Neural crest cell (in vitro differentiated cells): ENCODE measurements around the gene FOXB1. TPM values are rescaled to one million over a fixed set of nuclear protein-coding genes. Genes with fewer than 3 reads are reported as not detected.

ENCODE experiments used
- DNase-seq: peaks from one replicate; pipeline ENCODE4 v3.0.0; 2021; ENCODE audit warnings: low read depth, mixed read lengths, low spot score
- H3K27ac Mint-ChIP-seq: one replicate; pipeline ENCODE4 v1.8.0; 2021; ENCODE audit warnings: mild to moderate bottlenecking, mixed read lengths; ENCODE audit not compliant: unreplicated experiment
- H3K27me3 Mint-ChIP-seq: 2 replicates; pipeline ENCODE4 v1.8.0; 2021; ENCODE audit warnings: low read depth, mild to moderate bottlenecking, mixed read lengths
- H3K36me3 Mint-ChIP-seq: 2 replicates; pipeline ENCODE4 v1.8.0; 2021; ENCODE audit warnings: low read depth, mild to moderate bottlenecking, mixed read lengths
- H3K4me1 Mint-ChIP-seq: 2 replicates; pipeline ENCODE4 v1.8.0; 2021; ENCODE audit warnings: mixed read lengths
- H3K4me3 Mint-ChIP-seq: one replicate; pipeline ENCODE4 v1.8.0; 2021; ENCODE audit warnings: mild to moderate bottlenecking, mixed read lengths
- H3K9me3 Mint-ChIP-seq: 2 replicates; pipeline ENCODE4 v1.8.0; 2021; ENCODE audit warnings: mixed read lengths
- total RNA-seq: library from RNA; stranded (reverse); gene quantifications from 2 replicates; pipeline ENCODE4 v1.2.1, GENCODE V29; 2021
- TF ChIP-seq, protein P1 (sequence below): fragments of 200-600 bp; sonication (generic); conservative IDR thresholded peaks from 2 replicates; pipeline ENCODE4 v1.5.0; 2021; ENCODE audit warnings: antibody characterized with exemption, mild to moderate bottlenecking

FOXB1 gene
- total RNA-seq, 1 donor from 2014 or later, result 6.1 TPM

DNA sequence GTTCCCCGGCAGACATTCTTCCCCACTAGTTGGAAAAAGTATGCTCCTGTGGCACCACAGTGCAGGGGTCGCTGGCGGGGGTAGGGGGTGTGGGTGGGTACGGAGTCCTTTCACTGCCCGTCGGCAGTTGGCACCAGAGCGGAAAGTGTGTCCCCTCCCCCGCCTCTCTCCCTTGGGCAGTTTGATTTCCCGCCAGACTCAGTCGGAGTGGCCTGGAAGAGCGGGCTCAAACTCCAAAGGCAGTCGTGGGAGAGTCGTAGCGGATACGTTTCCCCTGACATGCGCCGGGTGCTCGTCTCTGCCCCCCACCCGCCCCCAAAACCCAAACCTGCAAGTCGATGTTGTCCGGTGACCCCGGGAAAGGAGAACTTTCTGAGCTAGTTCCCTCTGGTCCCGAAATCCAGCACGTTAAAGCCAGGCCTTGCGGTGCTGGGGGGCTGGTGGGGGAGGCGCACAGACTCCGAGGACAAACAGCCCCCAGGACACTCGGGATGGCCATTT is 4.4 kb upstream of the FOXB1 start:
- no peaks in the 10 kb centered on the region for H3K36me3 Mint-ChIP-seq
- no peaks in the 10 kb centered on the region for H3K9me3 Mint-ChIP-seq
- peak overlapping the region; percentile 97 for H3K4me3 Mint-ChIP-seq
- H3K4me1 Mint-ChIP-seq, result peaks cover 80% of the 10 kb centered on the region
- TF ChIP-seq, protein P1, sequence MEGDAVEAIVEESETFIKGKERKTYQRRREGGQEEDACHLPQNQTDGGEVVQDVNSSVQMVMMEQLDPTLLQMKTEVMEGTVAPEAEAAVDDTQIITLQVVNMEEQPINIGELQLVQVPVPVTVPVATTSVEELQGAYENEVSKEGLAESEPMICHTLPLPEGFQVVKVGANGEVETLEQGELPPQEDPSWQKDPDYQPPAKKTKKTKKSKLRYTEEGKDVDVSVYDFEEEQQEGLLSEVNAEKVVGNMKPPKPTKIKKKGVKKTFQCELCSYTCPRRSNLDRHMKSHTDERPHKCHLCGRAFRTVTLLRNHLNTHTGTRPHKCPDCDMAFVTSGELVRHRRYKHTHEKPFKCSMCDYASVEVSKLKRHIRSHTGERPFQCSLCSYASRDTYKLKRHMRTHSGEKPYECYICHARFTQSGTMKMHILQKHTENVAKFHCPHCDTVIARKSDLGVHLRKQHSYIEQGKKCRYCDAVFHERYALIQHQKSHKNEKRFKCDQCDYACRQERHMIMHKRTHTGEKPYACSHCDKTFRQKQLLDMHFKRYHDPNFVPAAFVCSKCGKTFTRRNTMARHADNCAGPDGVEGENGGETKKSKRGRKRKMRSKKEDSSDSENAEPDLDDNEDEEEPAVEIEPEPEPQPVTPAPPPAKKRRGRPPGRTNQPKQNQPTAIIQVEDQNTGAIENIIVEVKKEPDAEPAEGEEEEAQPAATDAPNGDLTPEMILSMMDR, result no peak
- peaks cover 99% of the 10 kb centered on the region for H3K27me3 Mint-ChIP-seq
- DNase-seq, result no peak
- peak overlapping the region; percentile 61 for H3K27ac Mint-ChIP-seq

DNA sequence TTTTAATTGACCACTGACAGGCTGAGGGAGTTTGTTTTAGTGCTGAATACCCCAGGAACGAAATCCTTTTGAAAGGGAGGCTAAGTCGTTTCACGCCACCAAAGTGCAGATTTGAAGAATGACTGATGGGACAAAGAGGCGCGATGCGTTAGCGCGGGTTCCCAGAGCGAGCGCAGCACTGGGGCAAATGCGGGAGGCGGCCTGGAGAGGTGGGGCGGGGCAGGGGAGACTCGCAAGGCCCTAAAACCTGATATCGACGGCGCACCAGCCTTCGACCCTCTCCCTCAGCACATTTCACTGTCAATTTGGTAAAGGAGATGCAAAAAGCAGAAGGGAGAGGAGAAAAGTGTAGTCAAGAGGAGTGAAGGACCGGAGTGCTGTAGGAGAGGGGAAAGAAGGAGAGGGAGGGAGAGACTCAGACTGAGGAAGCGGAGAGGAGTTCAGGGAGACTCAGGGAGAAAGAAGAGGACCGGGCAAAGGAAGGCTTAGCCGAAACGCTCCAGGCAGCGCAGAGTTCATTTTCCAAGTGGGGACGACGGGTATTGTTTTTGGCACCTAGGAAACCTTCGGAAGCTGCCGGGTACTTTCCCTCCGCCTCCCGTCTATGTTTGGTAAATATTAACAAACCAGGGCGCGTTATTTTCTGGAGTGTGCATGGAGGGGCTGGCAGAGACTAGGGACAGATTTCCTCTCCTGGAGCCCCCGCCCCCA is 3.8 kb upstream of the FOXB1 start:
- TF ChIP-seq, protein P1, result no peak
- H3K4me3 Mint-ChIP-seq, result peak overlapping the region; percentile 97
- no peaks in the 10 kb centered on the region for H3K9me3 Mint-ChIP-seq
- DNase-seq, result no peak
- peaks cover 82% of the 10 kb centered on the region for H3K4me1 Mint-ChIP-seq
- peak overlapping the region; percentile 1 for H3K27ac Mint-ChIP-seq
- no peaks in the 10 kb centered on the region for H3K36me3 Mint-ChIP-seq
- peaks cover 99% of the 10 kb centered on the region for H3K27me3 Mint-ChIP-seq

DNA sequence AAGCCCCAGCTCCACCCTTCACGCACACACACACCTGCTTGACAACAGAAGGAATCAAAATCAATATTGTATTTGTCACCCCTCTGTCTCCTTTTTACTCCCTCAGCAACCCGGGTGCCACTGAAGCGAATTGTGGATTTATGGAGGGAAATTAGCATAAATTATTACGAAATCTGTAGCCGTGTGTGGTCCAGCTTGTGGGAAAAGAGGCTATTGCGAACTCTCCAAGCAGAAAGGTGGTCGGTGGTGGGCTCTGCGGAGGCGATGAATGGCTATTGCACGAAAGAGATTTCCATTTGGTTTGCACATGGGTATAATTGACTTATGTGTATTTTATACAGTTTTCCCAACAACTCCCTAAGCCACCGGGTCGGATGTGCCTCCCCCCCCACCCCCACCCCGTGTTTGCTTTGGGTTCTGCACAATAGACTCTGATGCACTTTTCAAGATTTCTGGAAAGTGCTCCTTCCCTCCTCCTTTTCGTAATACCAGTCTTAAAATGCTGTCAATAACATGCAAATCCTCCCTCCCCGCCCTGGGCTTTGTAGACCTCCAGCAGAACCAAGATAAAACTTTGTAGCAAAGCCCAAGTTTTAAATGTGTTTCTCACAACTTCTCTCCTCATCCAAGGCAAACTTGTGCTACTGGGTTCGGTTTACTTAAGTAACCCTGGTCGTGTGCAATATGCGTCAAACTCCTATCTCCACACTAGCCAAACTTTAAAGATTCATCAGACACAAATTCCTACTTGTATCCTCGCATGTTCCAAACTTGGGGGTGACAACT is 3.1 kb upstream of the FOXB1 start:
- Mint-ChIP-seq H3K36me3 (no peaks in the 10 kb centered on the region), H3K4me1 (peaks cover 85% of the 10 kb centered on the region), H3K4me3 (peak overlapping the region; percentile 97), H3K27me3 (peaks cover 99% of the 10 kb centered on the region), H3K9me3 (no peaks in the 10 kb centered on the region), H3K27ac (no peak overlapping the region)
- TF ChIP-seq, protein P1, result no peak
- no peak for DNase-seq

DNA sequence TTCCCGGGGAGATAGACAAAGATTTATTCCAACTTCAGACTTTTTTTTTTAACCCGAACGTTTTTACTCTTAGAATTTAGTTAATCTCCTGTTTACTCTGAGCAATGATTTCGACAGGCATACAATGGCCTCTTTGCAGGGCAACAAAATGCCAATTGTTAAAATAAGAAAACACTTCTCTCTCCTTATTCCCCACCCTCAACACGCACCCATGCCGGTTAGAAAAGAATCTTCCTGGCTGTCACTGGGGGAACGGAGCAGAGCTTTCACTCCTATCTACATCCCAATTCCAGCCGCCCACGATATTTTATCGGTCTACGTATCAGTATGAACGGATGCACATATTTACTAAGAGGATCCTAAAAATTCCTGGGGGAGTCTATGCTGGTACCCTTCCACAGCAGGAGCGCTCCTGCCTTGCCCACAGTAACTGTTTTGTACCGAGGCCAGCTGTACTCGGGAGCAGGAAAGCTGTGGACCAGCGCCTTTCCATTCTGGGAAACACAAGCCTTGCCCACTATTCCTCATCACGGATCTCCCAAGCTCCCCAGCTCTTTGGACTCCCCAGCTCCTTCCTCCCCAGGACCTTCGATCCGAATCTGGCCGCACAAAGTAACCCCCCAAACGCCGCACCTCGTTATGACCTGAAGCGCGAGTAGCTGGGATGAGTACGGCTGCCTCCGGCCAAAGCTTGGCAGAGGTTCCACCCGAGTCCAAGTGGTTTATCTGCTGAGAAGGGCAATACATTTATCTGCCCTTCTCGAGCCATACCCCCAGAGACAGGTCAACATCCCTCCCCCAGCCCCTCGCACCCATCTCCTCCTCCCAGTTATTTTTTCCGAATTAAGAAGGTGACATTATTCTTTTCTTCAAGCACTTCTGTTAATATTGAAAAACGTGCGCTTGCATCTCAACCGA is 2.2 kb upstream of the FOXB1 start:
- Mint-ChIP-seq H3K9me3 (no peaks in the 10 kb centered on the region), H3K4me3 (peak overlapping the region; percentile 97), H3K4me1 (peaks cover 85% of the 10 kb centered on the region), H3K27ac (no peak overlapping the region), H3K36me3 (no peaks in the 10 kb centered on the region), H3K27me3 (peaks cover 99% of the 10 kb centered on the region)
- TF ChIP-seq, protein P1, result no peak
- no peak for DNase-seq
